HG03039 (cell line): ENCODE measurements around the gene PLA2G5.
"Not testable (repeated sequence)": the region's sequence is repeated elsewhere in the genome, so short reads cannot be mapped to it uniquely, and the experiment has no call there.

Experiments used
- ATAC-seq: cut with Tn5 transposase; IDR thresholded peaks from one replicate; pipeline ENCODE4 v1.9.1; 2021; ENCODE audit warnings: mild to moderate bottlenecking, moderate library complexity; ENCODE audit not compliant: unreplicated experiment

The PLA2G5 gene

GRCh38 chr1:20069874-20070273 is at the start of gene PLA2G5:
PLA2G5 (plus strand) TSS chr1:20070194; CDS start chr1:20084831, 14,637 bp downstream.
- ATAC-seq = no peak

- no peak for ATAC-seq
Measured at GRCh38 chr1:20028125-20028524, 41.9 kb upstream of the PLA2G5 start.

GRCh38 chr1:20028726-20029125 is 41.3 kb upstream of the PLA2G5 start:
- ATAC-seq = no peak

- no peak for ATAC-seq
Measured at GRCh38 chr1:20029178-20029912, 40.6 kb upstream of the PLA2G5 start.

GRCh38 chr1:20030436-20031151 is 39.4 kb upstream of the PLA2G5 start:
- ATAC-seq = not testable (repeated sequence)

- no peak for ATAC-seq
Measured at GRCh38 chr1:20031161-20031560, 38.8 kb upstream of the PLA2G5 start.

- ATAC-seq = no peak
Measured at GRCh38 chr1:20031836-20032235, 38.2 kb upstream of the PLA2G5 start.

GRCh38 chr1:20032425-20032824 is 37.6 kb upstream of the PLA2G5 start:
- no peak for ATAC-seq

GRCh38 chr1:20033420-20033819 is 36.6 kb upstream of the PLA2G5 start:
- ATAC-seq = no peak

GRCh38 chr1:20035114-20035513 is 34.9 kb upstream of the PLA2G5 start:
- ATAC-seq = no peak

GRCh38 chr1:20037877-20038276 is 32.1 kb upstream of the PLA2G5 start:
- ATAC-seq = no peak

- no peak for ATAC-seq
Measured at GRCh38 chr1:20047096-20047495, 22.9 kb upstream of the PLA2G5 start.

GRCh38 chr1:20048563-20048962 is 21.4 kb upstream of the PLA2G5 start:
- ATAC-seq = no peak

- ATAC-seq = not testable (repeated sequence)
Measured at GRCh38 chr1:20049056-20049798, 20.8 kb upstream of the PLA2G5 start.

- ATAC-seq = no peak
Measured at GRCh38 chr1:20051218-20051829, 18.7 kb upstream of the PLA2G5 start.

- ATAC-seq = no peak
Measured at GRCh38 chr1:20052386-20052785, 17.6 kb upstream of the PLA2G5 start.

GRCh38 chr1:20057886-20058420 is 12.0 kb upstream of the PLA2G5 start:
- no peak for ATAC-seq

GRCh38 chr1:20058531-20058930 is 11.5 kb upstream of the PLA2G5 start:
- no peak for ATAC-seq

GRCh38 chr1:20059847-20060246 is 10.1 kb upstream of the PLA2G5 start:
- ATAC-seq = no peak

- ATAC-seq = not testable (repeated sequence)
Measured at GRCh38 chr1:20060791-20061190, 9.2 kb upstream of the PLA2G5 start.

GRCh38 chr1:20061866-20062265 is 8.1 kb upstream of the PLA2G5 start:
- ATAC-seq = no peak
